ENCODE measurements around the gene ASCC3.

DNA sequence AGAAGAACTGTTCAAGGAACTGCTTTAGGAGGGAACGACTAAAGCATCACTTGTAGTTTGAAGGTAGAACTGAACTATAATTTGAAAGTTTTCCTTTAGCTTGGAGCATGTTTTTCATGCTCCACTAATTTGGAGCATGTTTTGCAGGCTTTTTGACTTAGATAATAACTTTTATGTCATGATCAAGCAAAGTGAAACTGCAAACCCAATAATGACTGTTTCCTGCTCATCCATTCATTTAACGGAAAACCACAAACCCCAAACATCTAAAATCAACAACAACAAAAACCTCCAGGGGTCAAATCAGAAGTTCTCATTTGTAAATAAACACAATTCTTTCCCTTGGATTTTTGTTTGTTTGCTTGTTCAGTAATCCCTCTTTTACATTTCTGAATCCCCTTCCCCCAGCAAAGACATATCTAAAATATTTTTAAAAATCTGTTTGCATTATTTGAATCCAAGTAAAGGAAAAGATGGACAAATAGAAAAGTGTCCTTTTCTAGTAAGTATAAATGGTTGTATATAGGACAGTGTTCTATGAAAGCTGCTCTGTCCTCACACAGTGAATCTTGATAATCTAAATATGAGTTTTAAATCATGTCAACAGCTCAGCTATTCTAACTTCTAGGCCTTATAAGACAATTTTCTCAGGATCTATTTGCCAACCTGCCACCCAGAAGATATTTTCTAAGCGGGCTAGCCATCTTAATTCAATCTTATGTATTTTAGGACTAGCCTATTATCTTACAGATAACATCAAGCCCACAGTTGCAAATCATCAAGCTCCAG lies 419.0 kb downstream of the ASCC3 start:
- TF ChIP-seq, protein P1, sequence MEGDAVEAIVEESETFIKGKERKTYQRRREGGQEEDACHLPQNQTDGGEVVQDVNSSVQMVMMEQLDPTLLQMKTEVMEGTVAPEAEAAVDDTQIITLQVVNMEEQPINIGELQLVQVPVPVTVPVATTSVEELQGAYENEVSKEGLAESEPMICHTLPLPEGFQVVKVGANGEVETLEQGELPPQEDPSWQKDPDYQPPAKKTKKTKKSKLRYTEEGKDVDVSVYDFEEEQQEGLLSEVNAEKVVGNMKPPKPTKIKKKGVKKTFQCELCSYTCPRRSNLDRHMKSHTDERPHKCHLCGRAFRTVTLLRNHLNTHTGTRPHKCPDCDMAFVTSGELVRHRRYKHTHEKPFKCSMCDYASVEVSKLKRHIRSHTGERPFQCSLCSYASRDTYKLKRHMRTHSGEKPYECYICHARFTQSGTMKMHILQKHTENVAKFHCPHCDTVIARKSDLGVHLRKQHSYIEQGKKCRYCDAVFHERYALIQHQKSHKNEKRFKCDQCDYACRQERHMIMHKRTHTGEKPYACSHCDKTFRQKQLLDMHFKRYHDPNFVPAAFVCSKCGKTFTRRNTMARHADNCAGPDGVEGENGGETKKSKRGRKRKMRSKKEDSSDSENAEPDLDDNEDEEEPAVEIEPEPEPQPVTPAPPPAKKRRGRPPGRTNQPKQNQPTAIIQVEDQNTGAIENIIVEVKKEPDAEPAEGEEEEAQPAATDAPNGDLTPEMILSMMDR (IDR thresholded peaks at IDR 0.05): no peak
- TF ChIP-seq POLR2A (IDR thresholded peaks at IDR 0.05): no peak

Measured in esophagus squamous epithelium (tissue), 4 donors.